ENCODE data around the gene SLC24A4.

The SLC24A4 gene

GRCh38 chr14:92366237-92366636 is 43.3 kb downstream of the SLC24A4 start:
- Histone ChIP-seq H3K79me2 (ENCODE audit: insufficient read depth, low read length) (no peaks in the 10 kb centered on the region), H3K4me2 (ENCODE audit: low read depth, low read length, poor library complexity, severe bottlenecking) (no peak overlapping the region), H3K9me3 (ENCODE audit: insufficient read depth, low read length) (no peaks in the 10 kb centered on the region), H2AFZ (ENCODE audit: low read depth, low read length, severe bottlenecking) (no peak overlapping the region), H4K20me1 (ENCODE audit: low read depth, low read length) (no peaks in the 10 kb centered on the region), H3F3A (ENCODE audit: insufficient read depth) (no peaks in the 10 kb centered on the region), H3K36me3 (ENCODE audit: low read length) (no peaks in the 10 kb centered on the region), H3K9me2 (replicated peaks; ENCODE audit: insufficient read depth, low read length) (no peaks in the 10 kb centered on the region), H3K27me3 (ENCODE audit: low read length) (0 out of 2 replicates have a peak, but pooled peaks cover 3% of the 10 kb centered on the region), H3K27ac (ENCODE audit: low read depth, low read length) (no peak overlapping the region), H3K9ac (ENCODE audit: low read length) (no peak overlapping the region), H3K4me3 (ENCODE audit: insufficient read depth, low read length, poor library complexity, severe bottlenecking) (no peak overlapping the region)
- TF ChIP-seq EZH2phosphoT487 (conservative IDR thresholded peaks at IDR 0.05; ENCODE audit: low read length): no peak
- TF ChIP-seq, protein P1, sequence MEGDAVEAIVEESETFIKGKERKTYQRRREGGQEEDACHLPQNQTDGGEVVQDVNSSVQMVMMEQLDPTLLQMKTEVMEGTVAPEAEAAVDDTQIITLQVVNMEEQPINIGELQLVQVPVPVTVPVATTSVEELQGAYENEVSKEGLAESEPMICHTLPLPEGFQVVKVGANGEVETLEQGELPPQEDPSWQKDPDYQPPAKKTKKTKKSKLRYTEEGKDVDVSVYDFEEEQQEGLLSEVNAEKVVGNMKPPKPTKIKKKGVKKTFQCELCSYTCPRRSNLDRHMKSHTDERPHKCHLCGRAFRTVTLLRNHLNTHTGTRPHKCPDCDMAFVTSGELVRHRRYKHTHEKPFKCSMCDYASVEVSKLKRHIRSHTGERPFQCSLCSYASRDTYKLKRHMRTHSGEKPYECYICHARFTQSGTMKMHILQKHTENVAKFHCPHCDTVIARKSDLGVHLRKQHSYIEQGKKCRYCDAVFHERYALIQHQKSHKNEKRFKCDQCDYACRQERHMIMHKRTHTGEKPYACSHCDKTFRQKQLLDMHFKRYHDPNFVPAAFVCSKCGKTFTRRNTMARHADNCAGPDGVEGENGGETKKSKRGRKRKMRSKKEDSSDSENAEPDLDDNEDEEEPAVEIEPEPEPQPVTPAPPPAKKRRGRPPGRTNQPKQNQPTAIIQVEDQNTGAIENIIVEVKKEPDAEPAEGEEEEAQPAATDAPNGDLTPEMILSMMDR (IDR thresholded peaks at IDR 0.05; ENCODE audit: insufficient read depth, low read length, poor library complexity, severe bottlenecking): no peak

GRCh38 chr14:92368001-92368400 is 45.0 kb downstream of the SLC24A4 start:
- no peaks in the 10 kb centered on the region for H3K9me2 ChIP-seq (replicated peaks; ENCODE audit: insufficient read depth, low read length)
- H4K20me1 ChIP-seq (ENCODE audit: low read depth, low read length): no peaks in the 10 kb centered on the region
- H3K36me3 ChIP-seq (ENCODE audit: low read length): no peaks in the 10 kb centered on the region
- TF ChIP-seq EZH2phosphoT487 (conservative IDR thresholded peaks at IDR 0.05; ENCODE audit: low read length): no peak
- TF ChIP-seq, protein P1 (IDR thresholded peaks at IDR 0.05; ENCODE audit: insufficient read depth, low read length, poor library complexity, severe bottlenecking): no peak
- H3K27ac ChIP-seq (ENCODE audit: low read depth, low read length): no peak overlapping the region
- H3K4me3 ChIP-seq (ENCODE audit: insufficient read depth, low read length, poor library complexity, severe bottlenecking): no peak overlapping the region
- no peaks in the 10 kb centered on the region for H3F3A ChIP-seq (ENCODE audit: insufficient read depth)
- no peak overlapping the region for H3K4me2 ChIP-seq (ENCODE audit: low read depth, low read length, poor library complexity, severe bottlenecking)
- H3K9me3 ChIP-seq (ENCODE audit: insufficient read depth, low read length): no peaks in the 10 kb centered on the region
- H3K79me2 ChIP-seq (ENCODE audit: insufficient read depth, low read length): no peaks in the 10 kb centered on the region
- H3K9ac ChIP-seq (ENCODE audit: low read length): no peak overlapping the region
- no peak overlapping the region for H2AFZ ChIP-seq (ENCODE audit: low read depth, low read length, severe bottlenecking)
- 0 out of 2 replicates have a peak, but pooled peaks cover 3% of the 10 kb centered on the region for H3K27me3 ChIP-seq (ENCODE audit: low read length)

- no peak for TF ChIP-seq EZH2phosphoT487 (conservative IDR thresholded peaks at IDR 0.05; ENCODE audit: low read length)
- TF ChIP-seq, protein P1 (IDR thresholded peaks at IDR 0.05; ENCODE audit: insufficient read depth, low read length, poor library complexity, severe bottlenecking): no peak
- no peak overlapping the region for H3K4me2 ChIP-seq (ENCODE audit: low read depth, low read length, poor library complexity, severe bottlenecking)
- H3K9me2 ChIP-seq (replicated peaks; ENCODE audit: insufficient read depth, low read length): no peaks in the 10 kb centered on the region
- no peaks in the 10 kb centered on the region for H3K36me3 ChIP-seq (ENCODE audit: low read length)
- no peaks in the 10 kb centered on the region for H3K9me3 ChIP-seq (ENCODE audit: insufficient read depth, low read length)
- no peak overlapping the region for H3K4me3 ChIP-seq (ENCODE audit: insufficient read depth, low read length, poor library complexity, severe bottlenecking)
- 0 out of 2 replicates have a peak, but pooled peaks cover 3% of the 10 kb centered on the region for H3K27me3 ChIP-seq (ENCODE audit: low read length)
- H2AFZ ChIP-seq (ENCODE audit: low read depth, low read length, severe bottlenecking): no peak overlapping the region
- H3K27ac ChIP-seq (ENCODE audit: low read depth, low read length): no peak overlapping the region
- no peak overlapping the region for H3K9ac ChIP-seq (ENCODE audit: low read length)
- no peaks in the 10 kb centered on the region for H3F3A ChIP-seq (ENCODE audit: insufficient read depth)
- H3K79me2 ChIP-seq (ENCODE audit: insufficient read depth, low read length): no peaks in the 10 kb centered on the region
- no peaks in the 10 kb centered on the region for H4K20me1 ChIP-seq (ENCODE audit: low read depth, low read length)
Observed at GRCh38 chr14:92369097-92369496, 46.1 kb downstream of the SLC24A4 start.
